HEK293 (cell line): Measurements from ENCODE around the gene GOLGA1.

Experiments
- CTCF ChIA-PET: fragments of 350-600 bp; formaldehyde crosslinking; extraction: SDS; loops from one replicate; lab custom pipeline; 2021; ENCODE audit warnings: antibody characterized with exemption; lab: Yijun Ruan, JAX
- POLR2A ChIA-PET: fragments of 300-600 bp; formaldehyde crosslinking; extraction: SDS; loops from one replicate; lab custom pipeline; 2020; ENCODE audit warnings: antibody characterized with exemption, inconsistent platforms; lab: Yijun Ruan, JAX
- H3K27ac ChIP-seq: fragments of 200-500 bp; sonication (Bioruptor generic); 2 replicates; pipeline ENCODE4 v1.5.1; 2014; ENCODE audit warnings: low read depth, low read length, control low read depth, inconsistent platforms; ENCODE audit errors: extremely low read depth
- H3K36me3 ChIP-seq, 2 experiments: fragments of 200-500 bp in 1 of 2; sonication (Bioruptor generic) in 1 of 2; 1 replicate in 1 of 2; 2 replicates in 1 of 2; pipeline ENCODE4 v1.5.1; 2014 to 2017; ENCODE audit warnings: inconsistent platforms in 2 of 2, low read length in 2 of 2; ENCODE audit not compliant: control insufficient read depth in 2 of 2, insufficient read depth in 1 of 2
- H3K4me1 ChIP-seq: fragments of 200-500 bp; sonication (Bioruptor generic); 2 replicates; pipeline ENCODE4 v1.5.1; 2014; ENCODE audit warnings: mild to moderate bottlenecking, low read length, inconsistent platforms; ENCODE audit not compliant: control insufficient read depth, insufficient read depth
- H3K4me3 ChIP-seq: 2 replicates; pipeline ENCODE4 v1.5.1; 2011; ENCODE audit warnings: low read depth, mild to moderate bottlenecking, control low read depth, low read length, moderate library complexity
- H3K9me3 ChIP-seq: fragments of 200-500 bp; sonication (Bioruptor generic); 2 replicates; pipeline ENCODE4 v1.5.1; 2014; ENCODE audit warnings: low read depth, low read length, inconsistent platforms; ENCODE audit not compliant: control insufficient read depth, insufficient read depth
- HIC1 ChIP-seq: fragments of 450-650 bp; formaldehyde crosslinking; IDR thresholded peaks from 2 replicates; pipeline ENCODE4 v1.5.1; 2016; ENCODE audit warnings: missing biosample characterization, missing genetic modification characterization
- HOXC10 ChIP-seq: sonication (generic); formaldehyde crosslinking; IDR thresholded peaks from 2 replicates; pipeline ENCODE4 v1.8.1; 2023; ENCODE audit warnings: mild to moderate bottlenecking, missing genetic modification reagents
- INSM2 ChIP-seq: fragments of 450-650 bp; formaldehyde crosslinking; IDR thresholded peaks from 2 replicates; pipeline ENCODE4 v1.5.1; 2016; ENCODE audit warnings: missing biosample characterization, missing genetic modification characterization
- KLF8 ChIP-seq: fragments of 450-650 bp; formaldehyde crosslinking; IDR thresholded peaks from 2 replicates; pipeline ENCODE4 v1.5.1; 2016; ENCODE audit warnings: missing biosample characterization, missing genetic modification characterization
- ZBTB48 ChIP-seq: fragments of 450-650 bp; formaldehyde crosslinking; IDR thresholded peaks from 2 replicates; pipeline ENCODE4 v1.5.1; 2016; ENCODE audit warnings: missing biosample characterization, missing genetic modification characterization
- ZFP3 ChIP-seq: fragments of 450-650 bp; formaldehyde crosslinking; IDR thresholded peaks from 2 replicates; pipeline ENCODE4 v1.5.1; 2016; ENCODE audit warnings: low read depth, missing biosample characterization, missing genetic modification characterization
- ZNF148 ChIP-seq: fragments of 450-650 bp; formaldehyde crosslinking; IDR thresholded peaks from 2 replicates; pipeline ENCODE4 v1.5.0; 2017; ENCODE audit warnings: missing biosample characterization, missing genetic modification characterization, borderline replicate concordance
- ZNF211 ChIP-seq: fragments of 450-650 bp; formaldehyde crosslinking; IDR thresholded peaks from 2 replicates; pipeline ENCODE4 v1.5.1; 2016; ENCODE audit warnings: low read depth, missing biosample characterization, missing genetic modification characterization
- ZNF366 ChIP-seq: fragments of 450-650 bp; formaldehyde crosslinking; conservative IDR thresholded peaks from 2 replicates; pipeline ENCODE4 v1.5.1; 2016; ENCODE audit warnings: missing biosample characterization, missing genetic modification characterization
- ZNF426 ChIP-seq: fragments of 450-650 bp; formaldehyde crosslinking; IDR thresholded peaks from 2 replicates; pipeline ENCODE4 v1.5.1; 2017; ENCODE audit warnings: missing biosample characterization, missing genetic modification characterization, mild to moderate bottlenecking, inconsistent platforms, moderate library complexity
- ZNF692 ChIP-seq: fragments of 450-650 bp; formaldehyde crosslinking; IDR thresholded peaks from 2 replicates; pipeline ENCODE4 v1.5.1; 2016; ENCODE audit warnings: missing biosample characterization, missing genetic modification characterization
- ZNF768 ChIP-seq: fragments of 450-650 bp; formaldehyde crosslinking; IDR thresholded peaks from 2 replicates; pipeline ENCODE4 v1.5.1; 2018; ENCODE audit warnings: missing biosample characterization, mild to moderate bottlenecking, missing genetic modification characterization
- ZNF830 ChIP-seq: fragments of 450-650 bp; IDR thresholded peaks from 2 replicates; pipeline ENCODE4 v1.5.0; 2018; ENCODE audit warnings: missing biosample characterization, missing genetic modification characterization, low read depth, mild to moderate bottlenecking, moderate library complexity
- ZSCAN30 ChIP-seq: fragments of 450-650 bp; IDR thresholded peaks from 2 replicates; pipeline ENCODE4 v1.5.1; 2018; ENCODE audit warnings: missing biosample characterization, mild to moderate bottlenecking, missing genetic modification characterization, moderate library complexity

Gene GOLGA1

GRCh38 chr9:124834591-124834990, 106.3 kb downstream of the GOLGA1 start (continued):
- no peak for TF ChIP-seq ZNF692 (tag by site-specific recombination)
- TF ChIP-seq HIC1 (tag by site-specific recombination): peak; percentile 31; the same call in 1 of the 2 replicates
- TF ChIP-seq ZNF830 (tag by site-specific recombination): no peak
- TF ChIP-seq ZNF148 (tag by site-specific recombination): no peak
- 0 out of 2 replicates have a peak, but pooled peaks have one; percentile 52 for TF ChIP-seq KLF8 (tag by site-specific recombination)
- TF ChIP-seq ZNF366 (tag by site-specific recombination): no peak
- no peak for TF ChIP-seq ZBTB48 (tag by site-specific recombination)
- TF ChIP-seq, all 188 proteins: peak for 7

- Histone ChIP-seq H3K36me3 (no peaks in the 10 kb centered on the region), H3K4me1 (peaks cover 10% of the 10 kb centered on the region), H3K9me3 (no peaks in the 10 kb centered on the region), H3K4me3 (no peak overlapping the region)
- POLR2A ChIA-PET: interaction anchor here (0.9 to 1.5 kb wide), 4 partner anchors 13 to 410 kb away, joined by 3 to 9 read pairs (median 4); partner anchors contain the start of genes HSPA5 and NR6A1
- no peak for TF ChIP-seq ZSCAN30 (tag by site-specific recombination)
- 0 out of 2 replicates have a peak, but pooled peaks have one; percentile 66 for TF ChIP-seq ZNF768 (tag by site-specific recombination)
- TF ChIP-seq, all 188 proteins: peak for 1
- H3K27ac ChIP-seq: no peak overlapping the region
- CTCF ChIA-PET: interaction anchor here (0.7 to 31.1 kb wide), 10 partner anchors 9 to 56 kb away, joined by 3 to 1257 read pairs (median 6); partner anchors contain the start of genes NR6A1, OLFML2A and WDR38
These were observed 109.1 kb downstream of the GOLGA1 start for GRCh38 chr9:124831642-124832364.

GRCh38 chr9:124830593-124830992, 110.3 kb downstream of the GOLGA1 start:
- ChIA-PET POLR2A (interaction anchor here (0.6 kb wide), 1 partner anchor 109 kb away, joined by 12 read pairs; no protein-coding TSS in a partner anchor), CTCF (interaction anchor here (1.1 to 31.1 kb wide), 5 partner anchors 9 to 55 kb away, joined by 3 to 1257 read pairs (median 11); partner anchors contain the start of genes NR6A1, OLFML2A and WDR38)
- TF ChIP-seq INSM2 (tag by site-specific recombination) (no peak), ZNF426 (tag by site-specific recombination) (no peak), ZFP3 (tag by site-specific recombination) (peak; percentile 94), HOXC10 (no peak), ZNF211 (no peak)
- no peak overlapping the region for H3K4me3 ChIP-seq
- no peak overlapping the region for H3K27ac ChIP-seq
- peaks cover 10% of the 10 kb centered on the region for H3K4me1 ChIP-seq
- H3K9me3 ChIP-seq: no peaks in the 10 kb centered on the region
- H3K36me3 ChIP-seq: no peaks in the 10 kb centered on the region
